GM21786 (cell line): Measurements from ENCODE around the gene ANGPTL8.

Source experiments
- ATAC-seq: cut with Tn5 transposase; IDR thresholded peaks from one replicate; pipeline ENCODE4 v1.9.1; 2021; ENCODE audit not compliant: unreplicated experiment

Gene ANGPTL8

GRCh38 chr19:11234486-11235075 lies 4.8 kb upstream of the ANGPTL8 start:
- ATAC-seq = no peak

- no peak for ATAC-seq
Measured at GRCh38 chr19:11236324-11237301, 2.8 kb upstream of the ANGPTL8 start.

- ATAC-seq = no peak
Measured at GRCh38 chr19:11237321-11237720, 2.1 kb upstream of the ANGPTL8 start.

- ATAC-seq = no peak
Measured at GRCh38 chr19:11238041-11238440, 1.4 kb upstream of the ANGPTL8 start.

- no peak for ATAC-seq
Measured at GRCh38 chr19:11238781-11239376, 540 bp upstream of the ANGPTL8 start.

GRCh38 chr19:11240008-11240444 lies 607 bp downstream of the ANGPTL8 start:
- ATAC-seq = no peak

- no peak for ATAC-seq
Measured at GRCh38 chr19:11242025-11242424, 2.6 kb downstream of the ANGPTL8 start.

GRCh38 chr19:11242864-11243797 lies 3.7 kb downstream of the ANGPTL8 start:
- no peak for ATAC-seq

GRCh38 chr19:11243798-11244169 lies 4.4 kb downstream of the ANGPTL8 start:
- no peak for ATAC-seq

GRCh38 chr19:11244846-11245589 lies 5.6 kb downstream of the ANGPTL8 start:
- no peak for ATAC-seq

GRCh38 chr19:11246941-11247340 lies 7.5 kb downstream of the ANGPTL8 start:
- ATAC-seq = no peak

- no peak for ATAC-seq
Measured at GRCh38 chr19:11247391-11247790, 8.0 kb downstream of the ANGPTL8 start.

- ATAC-seq = no peak
Measured at GRCh38 chr19:11247934-11248333, 8.5 kb downstream of the ANGPTL8 start.

GRCh38 chr19:11248852-11249251 lies 9.4 kb downstream of the ANGPTL8 start:
- no peak for ATAC-seq

- ATAC-seq = no peak
Measured at GRCh38 chr19:11251217-11251616, 11.8 kb downstream of the ANGPTL8 start.

GRCh38 chr19:11251650-11252314 lies 12.4 kb downstream of the ANGPTL8 start:
- ATAC-seq = no peak

GRCh38 chr19:11252665-11253355 lies 13.4 kb downstream of the ANGPTL8 start:
- ATAC-seq = no peak

GRCh38 chr19:11254666-11255065 lies 15.2 kb downstream of the ANGPTL8 start:
- no peak for ATAC-seq

GRCh38 chr19:11256189-11256588 lies 16.8 kb downstream of the ANGPTL8 start:
- no peak for ATAC-seq
